H1 (cell line): ENCODE results near the gene NIPAL3. TPM values are rescaled to one million over a fixed set of nuclear protein-coding genes. Genes with fewer than 3 reads are reported as not detected.

Experiments
- CTCF ChIA-PET: fragments of 300-600 bp; sonication (Branson Sonifier 250); formaldehyde crosslinking; loops from one replicate; lab custom pipeline; 2021; ENCODE audit not compliant: partially characterized antibody; lab: Charles Lee
- POLR2A ChIA-PET: fragments of 300-600 bp; sonication (Branson Sonifier 250); formaldehyde crosslinking; loops from one replicate; lab custom pipeline; 2021; ENCODE audit warnings: inconsistent platforms; ENCODE audit not compliant: partially characterized antibody; lab: Charles Lee
- DNase-seq, 2 experiments: peaks; one replicate each; pipeline versions ENCODE4 v3.0.0 to v3.0.0-alpha.2; 2010 to 2022; ENCODE audit warnings: low spot score in 2 of 2, low read depth in 1 of 2, mixed read lengths in 1 of 2
- FAIRE-seq: peaks from 2 replicates; lab custom pipeline; 2011; peaks lifted over from hg19 to GRCh38; lab: Jason Lieb, UNC
- H2AFZ ChIP-seq: 2 replicates; pipeline ENCODE4 v1.8.1; 2012; ENCODE audit warnings: low read length, inconsistent platforms
- H2AK5ac ChIP-seq: 2 replicates; pipeline ENCODE4 v1.6.1; 2013; ENCODE audit warnings: low read depth, low read length
- H2BK120ac ChIP-seq: replicated peaks from 2 replicates; pipeline ENCODE3; 2013; ENCODE audit warnings: low read depth, low read length, inconsistent platforms
- H2BK12ac ChIP-seq: 2 replicates; pipeline ENCODE4 v1.6.1; 2013; ENCODE audit warnings: low read depth, low read length
- H2BK15ac ChIP-seq: 2 replicates; pipeline ENCODE4 v1.6.1; 2013; ENCODE audit warnings: low read length
- H2BK20ac ChIP-seq: 2 replicates; pipeline ENCODE4 v1.6.1; 2013; ENCODE audit warnings: low read length
- H2BK5ac ChIP-seq: 2 replicates; pipeline ENCODE4 v1.6.1; 2013; ENCODE audit warnings: low read depth, low read length
- H3K14ac ChIP-seq: 2 replicates; pipeline ENCODE4 v1.6.1; 2013; ENCODE audit warnings: inconsistent platforms; ENCODE audit not compliant: insufficient read length
- H3K18ac ChIP-seq: 2 replicates; pipeline ENCODE4 v1.6.1; 2013; ENCODE audit warnings: low read length; ENCODE audit errors: extremely low read depth
- H3K23ac ChIP-seq: 2 replicates; pipeline ENCODE4 v1.6.1; 2013; ENCODE audit warnings: inconsistent platforms; ENCODE audit not compliant: insufficient read length
- H3K23me2 ChIP-seq: 2 replicates; pipeline ENCODE4 v1.6.1; 2013; ENCODE audit warnings: low read depth, low read length
- H3K27ac ChIP-seq: 2 replicates; pipeline ENCODE4 v1.6.1; 2011; ENCODE audit warnings: low read depth, low read length, inconsistent platforms
- H3K27me3 ChIP-seq, 4 experiments: replicated peaks in 1 of 4; 1 replicate in 1 of 4; 2 replicates in 3 of 4; pipeline versions ENCODE4 v1.6.1 to v1.8.1; 2011 to 2013; ENCODE audit warnings: low read length in 3 of 4, mild to moderate bottlenecking in 3 of 4, inconsistent platforms in 2 of 4, mixed read lengths in 2 of 4, moderate library complexity in 1 of 4; ENCODE audit not compliant: control insufficient read depth in 3 of 4, insufficient read depth in 3 of 4; ENCODE audit errors: extremely low read depth in 1 of 4
- H3K36me3 ChIP-seq, 4 experiments: 2 replicates each; pipeline versions ENCODE4 v1.6.1 to v1.8.1; 2011 to 2013; ENCODE audit warnings: mild to moderate bottlenecking in 4 of 4, low read length in 3 of 4, moderate library complexity in 2 of 4, control low read depth in 1 of 4, inconsistent platforms in 1 of 4; ENCODE audit not compliant: insufficient read depth in 4 of 4, control insufficient read depth in 2 of 4
- H3K4ac ChIP-seq: replicated peaks from 2 replicates; pipeline ENCODE3; 2013; ENCODE audit warnings: low read length, low read depth, mixed read lengths, inconsistent platforms; ENCODE audit not compliant: insufficient read length
- H3K4me1 ChIP-seq, 4 experiments: replicated peaks in 1 of 4; 1 replicate in 1 of 4; 2 replicates in 3 of 4; pipeline versions ENCODE4 v1.6.1 to v1.8.1; 2011 to 2013; ENCODE audit warnings: low read length in 3 of 4, inconsistent platforms in 2 of 4, mixed read lengths in 1 of 4; ENCODE audit not compliant: insufficient read depth in 4 of 4, control insufficient read depth in 3 of 4
- H3K4me2 ChIP-seq, 2 experiments: 2 replicates each; pipeline versions ENCODE4 v1.6.1 to v1.8.1; 2011 to 2013; ENCODE audit warnings: low read depth in 2 of 2, low read length in 2 of 2, control low read depth in 1 of 2, inconsistent platforms in 1 of 2, mild to moderate bottlenecking in 1 of 2; ENCODE audit not compliant: insufficient read depth in 1 of 2
- H3K4me3 ChIP-seq, 4 experiments: fragments of 200-600, 300-600 bp in 1 of 4; sonication (generic), shearing (Covaris generic), sonication (Bioruptor Twin) in 1 of 4; 2 replicates each; pipeline versions ENCODE4 v1.5.1 to v1.8.1; 2011 to 2016; ENCODE audit warnings: low read length in 4 of 4, low read depth in 3 of 4, control low read depth in 2 of 4, inconsistent platforms in 2 of 4, mild to moderate bottlenecking in 2 of 4, mixed read lengths in 1 of 4, moderate library complexity in 1 of 4; ENCODE audit not compliant: insufficient read depth in 2 of 4; ENCODE audit errors: extremely low read depth in 1 of 4
- H3K56ac ChIP-seq: replicated peaks from 2 replicates; pipeline ENCODE3; 2013; ENCODE audit warnings: low read depth, mild to moderate bottlenecking, mixed read lengths, low read length, inconsistent platforms; ENCODE audit not compliant: insufficient read length
- H3K79me1 ChIP-seq: 2 replicates; pipeline ENCODE4 v1.6.1; 2013; ENCODE audit warnings: low read depth, low read length, control low read depth
- H3K79me2 ChIP-seq, 2 experiments: 2 replicates each; pipeline versions ENCODE4 v1.6.1 to v1.8.1; 2012 to 2013; ENCODE audit warnings: low read length in 2 of 2, mild to moderate bottlenecking in 2 of 2, inconsistent platforms in 1 of 2; ENCODE audit not compliant: insufficient read depth in 2 of 2, control insufficient read depth in 1 of 2
- H3K9ac ChIP-seq, 4 experiments: replicated peaks in 1 of 4; 1 replicate in 1 of 4; 2 replicates in 3 of 4; pipeline versions ENCODE4 v1.6.1 to v1.8.1; 2011 to 2013; ENCODE audit warnings: low read depth in 3 of 4, low read length in 3 of 4, control low read depth in 2 of 4, mild to moderate bottlenecking in 2 of 4, moderate library complexity in 2 of 4, inconsistent platforms in 1 of 4; ENCODE audit errors: extremely low read depth in 1 of 4
- H3K9me3 ChIP-seq, 2 experiments: 2 replicates each; pipeline versions ENCODE4 v1.6.1 to v1.8.1; 2012 to 2013; ENCODE audit warnings: mild to moderate bottlenecking in 2 of 2, moderate library complexity in 2 of 2, control low read depth in 1 of 2, inconsistent platforms in 1 of 2, low read depth in 1 of 2, low read length in 1 of 2, mixed read lengths in 1 of 2; ENCODE audit not compliant: insufficient read depth in 2 of 2
- H4K20me1 ChIP-seq, 2 experiments: replicated peaks in 1 of 2; 2 replicates each; pipeline versions ENCODE3 to v1.8.1; 2011 to 2013; ENCODE audit warnings: inconsistent platforms in 2 of 2, low read length in 2 of 2, mild to moderate bottlenecking in 1 of 2; ENCODE audit not compliant: insufficient read depth in 2 of 2, control insufficient read depth in 1 of 2
- H4K5ac ChIP-seq: 2 replicates; pipeline ENCODE4 v1.6.1; 2013; ENCODE audit warnings: low read length, low read depth, mixed read lengths, inconsistent platforms; ENCODE audit not compliant: insufficient read length
- H4K8ac ChIP-seq: 2 replicates; pipeline ENCODE4 v1.8.0; 2013; ENCODE audit warnings: mild to moderate bottlenecking, moderate library complexity, low read length, inconsistent platforms; ENCODE audit not compliant: insufficient read depth; ENCODE audit errors: extremely low read depth
- H4K91ac ChIP-seq: replicated peaks from 2 replicates; pipeline ENCODE3; 2013; ENCODE audit warnings: low read length, mixed read lengths, inconsistent platforms; ENCODE audit not compliant: insufficient read length
- ASH2L ChIP-seq: fragments of 200-600, 300-600 bp; sonication (generic); IDR thresholded peaks from one replicate; pipeline ENCODE4 v1.7.1; 2017; ENCODE audit warnings: low read length
- BACH1 ChIP-seq: IDR thresholded peaks from 2 replicates; pipeline ENCODE4 v1.6.1; 2012; ENCODE audit warnings: low read length, improper control_type of control experiment
- CHD1 ChIP-seq: IDR thresholded peaks from 2 replicates; pipeline ENCODE4 v1.6.1; 2012; ENCODE audit warnings: low read depth, low read length, improper control_type of control experiment
- GTF2F1 ChIP-seq: IDR thresholded peaks from 2 replicates; pipeline ENCODE4 v1.6.1; 2012; ENCODE audit warnings: low read depth, low read length, improper control_type of control experiment, borderline replicate concordance
- MAFK ChIP-seq: IDR thresholded peaks from 2 replicates; pipeline ENCODE4 v1.6.1; 2012; ENCODE audit warnings: low read depth, mild to moderate bottlenecking, improper control_type of control experiment, low read length
- NANOG ChIP-seq: IDR thresholded peaks from 2 replicates; pipeline ENCODE4 v1.6.1; 2011; ENCODE audit warnings: low read length, low read depth, mild to moderate bottlenecking, inconsistent platforms; ENCODE audit not compliant: insufficient read depth, poor library complexity, severe bottlenecking
- NRF1 ChIP-seq: IDR thresholded peaks from 2 replicates; pipeline ENCODE4 v1.6.1; 2011; ENCODE audit warnings: mild to moderate bottlenecking, low read depth, low read length, improper control_type of control experiment
- PHF8 ChIP-seq: fragments of 200-600 bp; sonication (generic); conservative IDR thresholded peaks from 2 replicates; pipeline ENCODE4 v1.7.1; 2012; ENCODE audit warnings: low read depth, mild to moderate bottlenecking, inconsistent platforms, low read length, moderate library complexity
- RBBP5 ChIP-seq: IDR thresholded peaks from 2 replicates; pipeline ENCODE4 v1.7.1; 2012; ENCODE audit warnings: low read depth, mild to moderate bottlenecking, inconsistent platforms, low read length, moderate library complexity, borderline replicate concordance
- WGBS, 2 experiments: shearing (Covaris generic) in 1 of 2; methylation state at CpG; one replicate each; pipeline versions ENCODE4 v1.1.6 to v1.1.7; 2013 to 2015; ENCODE audit warnings: low lambda C conversion rate in 2 of 2, mixed read lengths in 2 of 2, inconsistent platforms in 1 of 2, low coverage in 1 of 2, missing lambda C conversion rate in 1 of 2; ENCODE audit not compliant: insufficient replicate concordance in 2 of 2, insufficient coverage in 1 of 2, insufficient read length in 1 of 2; ENCODE audit errors: extremely low coverage in 1 of 2, missing lambda C conversion rate in 1 of 2; 5-methylcytosine and 5-hydroxymethylcytosine counted together
- polyA plus RNA-seq, 7 experiments: library from polyadenylated mRNA; depleted of rRNA in 3 of 7; stranded (reverse) in 5 of 7; unstranded in 2 of 7; fragments of >200 nt in 5 of 7; fragments of 200-250 nt in 2 of 7; gene quantifications; 1 replicate in 5 of 7; 2 replicates in 1 of 7; 4 replicates in 1 of 7; pipeline versions ENCODE4 v1.2.1 to v1.2.3, GENCODE V29; 2011 to 2013; ENCODE audit warnings: missing spikeins in 2 of 7, mixed read lengths in 2 of 7
- total RNA-seq: library from RNA; stranded (reverse); fragmentation: NEBNext Ultra II Directional; extraction: Animal tissue kit (Norgen Biotek cat#: 25700); gene quantifications from 2 replicates; pipeline ENCODE4 v1.2.1, GENCODE V29; 2021
- TF ChIP-seq, protein P1 (sequence below): IDR thresholded peaks from 2 replicates; pipeline ENCODE4 v1.6.1; 2012; ENCODE audit warnings: low read length, inconsistent platforms
- TF ChIP-seq, protein P2 (sequence below): IDR thresholded peaks from 2 replicates; pipeline ENCODE4 v1.6.1; 2012; ENCODE audit warnings: inconsistent platforms
- TF ChIP-seq, protein P3 (sequence below): IDR thresholded peaks from 2 replicates; pipeline ENCODE4 v1.6.1; 2011; ENCODE audit warnings: low read depth, mild to moderate bottlenecking, low read length; ENCODE audit not compliant: insufficient read depth

The NIPAL3 gene
- total and polyA plus RNA-seq, 2 of the 8 experiments (the other 6 are each of a cell fraction or from before 2014, with no cell fraction given), result 8.8 to 11.0 TPM

DNA sequence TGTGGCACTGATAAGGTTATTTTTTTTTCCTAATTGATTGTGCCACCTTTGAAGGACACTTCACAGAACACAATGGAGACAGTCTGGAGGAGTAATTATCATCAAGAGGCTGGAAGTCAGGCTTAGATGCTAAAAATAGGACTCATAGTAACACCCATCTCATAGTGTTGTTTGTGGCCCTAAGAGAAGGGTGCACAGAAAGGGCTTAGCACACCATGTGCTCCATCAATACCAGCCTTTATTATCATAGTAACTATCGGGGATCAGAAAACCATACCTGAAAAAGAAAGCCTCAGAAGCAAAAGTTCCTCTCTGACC lies 11.9 kb downstream of the NIPAL3 start:
- no peak overlapping the region for H2BK5ac ChIP-seq
- no peaks in the 10 kb centered on the region for H3K27me3 ChIP-seq
- H2BK120ac ChIP-seq, result no peak overlapping the region
- H3K23ac ChIP-seq, result no peak overlapping the region
- H4K91ac ChIP-seq, result no peak overlapping the region
- no peak overlapping the region for H3K4ac ChIP-seq
- FAIRE-seq (no peak), DNase-seq (no peak)
- no peak overlapping the region for H4K8ac ChIP-seq
- H3K4me1 ChIP-seq, result no peaks in the 10 kb centered on the region
- POLR2A ChIA-PET, result no interaction called here
- H2BK12ac ChIP-seq, result no peak overlapping the region
- WGBS, 2 experiments, result 81% methylated on average over 1 of the region's 1 CpG; no CpG with 5 or more reads in 1 of the 2 experiments
- H3K79me2 ChIP-seq, result no peaks in the 10 kb centered on the region
- H3K9ac ChIP-seq, result no peak overlapping the region
- no peak overlapping the region for H3K18ac ChIP-seq
- H3K36me3 ChIP-seq, result no peaks in the 10 kb centered on the region
- no peak overlapping the region for H2AK5ac ChIP-seq
- H3K79me1 ChIP-seq, result no peaks in the 10 kb centered on the region
- H2BK20ac ChIP-seq, result no peak overlapping the region
- no peak overlapping the region for H2BK15ac ChIP-seq
- no peak overlapping the region for H3K27ac ChIP-seq
- H4K20me1 ChIP-seq, result no peaks in the 10 kb centered on the region
- no peak overlapping the region for H3K56ac ChIP-seq
- H2AFZ ChIP-seq, result no peak overlapping the region
- no peak overlapping the region for H3K4me3 ChIP-seq
- H3K9me3 ChIP-seq, result no peaks in the 10 kb centered on the region
- H3K4me2 ChIP-seq, result no peak overlapping the region
- H3K14ac ChIP-seq, result no peak overlapping the region
- H4K5ac ChIP-seq, result no peak overlapping the region
- H3K23me2 ChIP-seq, result no peaks in the 10 kb centered on the region
- CTCF ChIA-PET, result interaction anchor here (1.1 kb wide), 1 partner anchor 11 kb away, joined by 8 read pairs; the partner anchor contains the start of gene NIPAL3
- TF ChIP-seq RBBP5, result no peak
- TF ChIP-seq, protein P1, sequence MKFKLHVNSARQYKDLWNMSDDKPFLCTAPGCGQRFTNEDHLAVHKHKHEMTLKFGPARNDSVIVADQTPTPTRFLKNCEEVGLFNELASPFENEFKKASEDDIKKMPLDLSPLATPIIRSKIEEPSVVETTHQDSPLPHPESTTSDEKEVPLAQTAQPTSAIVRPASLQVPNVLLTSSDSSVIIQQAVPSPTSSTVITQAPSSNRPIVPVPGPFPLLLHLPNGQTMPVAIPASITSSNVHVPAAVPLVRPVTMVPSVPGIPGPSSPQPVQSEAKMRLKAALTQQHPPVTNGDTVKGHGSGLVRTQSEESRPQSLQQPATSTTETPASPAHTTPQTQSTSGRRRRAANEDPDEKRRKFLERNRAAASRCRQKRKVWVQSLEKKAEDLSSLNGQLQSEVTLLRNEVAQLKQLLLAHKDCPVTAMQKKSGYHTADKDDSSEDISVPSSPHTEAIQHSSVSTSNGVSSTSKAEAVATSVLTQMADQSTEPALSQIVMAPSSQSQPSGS, result no peak
- no peak for TF ChIP-seq PHF8
- no peak for TF ChIP-seq NANOG
- TF ChIP-seq, protein P2, sequence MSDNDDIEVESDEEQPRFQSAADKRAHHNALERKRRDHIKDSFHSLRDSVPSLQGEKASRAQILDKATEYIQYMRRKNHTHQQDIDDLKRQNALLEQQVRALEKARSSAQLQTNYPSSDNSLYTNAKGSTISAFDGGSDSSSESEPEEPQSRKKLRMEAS, result no peak
- no peak for TF ChIP-seq NRF1
- TF ChIP-seq ASH2L, result no peak
- TF ChIP-seq, protein P3, sequence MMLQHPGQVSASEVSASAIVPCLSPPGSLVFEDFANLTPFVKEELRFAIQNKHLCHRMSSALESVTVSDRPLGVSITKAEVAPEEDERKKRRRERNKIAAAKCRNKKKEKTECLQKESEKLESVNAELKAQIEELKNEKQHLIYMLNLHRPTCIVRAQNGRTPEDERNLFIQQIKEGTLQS, result no peak
- TF ChIP-seq CHD1, result no peak
- no peak for TF ChIP-seq MAFK
- no peak for TF ChIP-seq GTF2F1
- TF ChIP-seq BACH1, result no peak
